ENCODE measurements around the gene PXDC1. TPM values are rescaled to one million over a fixed set of nuclear protein-coding genes. Genes with fewer than 3 reads are reported as not detected.

Gene PXDC1
- total RNA-seq, 3 donors from 2014 or later = 3.1 to 27.9 (median 9.2) TPM

DNA sequence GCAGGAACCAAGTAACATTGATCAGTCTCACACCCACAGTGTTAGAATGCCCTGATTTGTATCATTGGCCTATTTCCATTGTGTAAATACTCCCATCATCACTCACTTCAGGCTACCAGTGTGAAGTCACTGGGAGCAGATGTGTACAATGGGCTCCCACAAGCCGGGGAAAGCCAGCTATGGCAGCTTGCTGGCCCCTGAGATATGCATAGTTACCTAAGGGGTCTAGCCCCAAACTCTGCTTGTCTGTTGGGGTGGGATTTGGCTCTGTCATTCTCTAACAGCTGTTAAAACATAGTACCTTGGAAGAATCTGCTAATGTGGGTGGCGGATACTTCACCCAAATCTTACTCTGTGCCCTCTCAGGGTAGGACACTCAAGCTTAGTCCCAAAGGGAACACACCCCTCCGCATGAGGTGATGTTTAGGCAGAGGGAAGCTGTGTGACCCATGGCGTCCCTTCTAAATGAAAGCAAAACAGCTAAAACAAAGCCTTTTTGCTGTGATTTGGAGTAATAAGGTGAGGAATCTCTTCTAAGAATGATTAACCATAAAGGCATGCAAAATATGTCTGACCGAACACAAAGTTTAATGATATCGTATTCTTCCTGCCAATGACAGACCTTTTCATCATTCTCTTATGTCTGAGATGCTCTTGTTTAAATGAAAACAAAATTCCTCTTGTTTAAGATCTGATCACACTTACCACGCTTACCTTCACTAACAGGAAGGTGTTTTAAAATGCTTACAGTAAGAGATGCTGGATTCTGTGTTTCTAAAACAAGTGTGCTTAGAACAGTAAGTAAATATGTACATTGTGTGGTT, 45.9 kb upstream of the PXDC1 start:
- intact Hi-C loops (cut with DNase I, micrococcal nuclease) = no loop called here
- Histone ChIP-seq H3K4me1 (ENCODE audit: low read depth) (no peaks in the 10 kb centered on the region), H3K4me3 (no peak overlapping the region), H3K36me3 (ENCODE audit: low read depth) (no peaks in the 10 kb centered on the region), H3K9me3 (no peaks in the 10 kb centered on the region)
- ATAC-seq = no peak
- no peak for DNase-seq
- TF ChIP-seq, protein P1, sequence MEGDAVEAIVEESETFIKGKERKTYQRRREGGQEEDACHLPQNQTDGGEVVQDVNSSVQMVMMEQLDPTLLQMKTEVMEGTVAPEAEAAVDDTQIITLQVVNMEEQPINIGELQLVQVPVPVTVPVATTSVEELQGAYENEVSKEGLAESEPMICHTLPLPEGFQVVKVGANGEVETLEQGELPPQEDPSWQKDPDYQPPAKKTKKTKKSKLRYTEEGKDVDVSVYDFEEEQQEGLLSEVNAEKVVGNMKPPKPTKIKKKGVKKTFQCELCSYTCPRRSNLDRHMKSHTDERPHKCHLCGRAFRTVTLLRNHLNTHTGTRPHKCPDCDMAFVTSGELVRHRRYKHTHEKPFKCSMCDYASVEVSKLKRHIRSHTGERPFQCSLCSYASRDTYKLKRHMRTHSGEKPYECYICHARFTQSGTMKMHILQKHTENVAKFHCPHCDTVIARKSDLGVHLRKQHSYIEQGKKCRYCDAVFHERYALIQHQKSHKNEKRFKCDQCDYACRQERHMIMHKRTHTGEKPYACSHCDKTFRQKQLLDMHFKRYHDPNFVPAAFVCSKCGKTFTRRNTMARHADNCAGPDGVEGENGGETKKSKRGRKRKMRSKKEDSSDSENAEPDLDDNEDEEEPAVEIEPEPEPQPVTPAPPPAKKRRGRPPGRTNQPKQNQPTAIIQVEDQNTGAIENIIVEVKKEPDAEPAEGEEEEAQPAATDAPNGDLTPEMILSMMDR (IDR thresholded peaks at IDR 0.05) = no peak

DNA sequence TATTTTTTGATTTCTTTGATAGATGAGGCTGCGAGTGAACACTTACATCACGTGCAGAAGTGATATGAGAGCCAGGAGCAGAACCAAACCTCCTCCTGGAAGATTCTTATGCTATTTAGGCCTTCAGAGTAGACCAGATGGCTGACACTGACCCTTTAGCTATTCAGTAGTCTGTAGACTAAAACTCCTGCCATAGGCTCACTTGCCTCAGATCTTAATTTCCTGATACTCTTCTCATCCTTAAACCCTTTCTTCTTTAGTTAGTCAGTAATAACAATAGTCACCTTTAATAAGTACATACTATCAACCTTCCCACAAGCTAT, 45.2 kb upstream of the PXDC1 start:
- DNase-seq (no peak), ATAC-seq (no peak)
- intact Hi-C loops (cut with DNase I, micrococcal nuclease) = no loop called here

DNA sequence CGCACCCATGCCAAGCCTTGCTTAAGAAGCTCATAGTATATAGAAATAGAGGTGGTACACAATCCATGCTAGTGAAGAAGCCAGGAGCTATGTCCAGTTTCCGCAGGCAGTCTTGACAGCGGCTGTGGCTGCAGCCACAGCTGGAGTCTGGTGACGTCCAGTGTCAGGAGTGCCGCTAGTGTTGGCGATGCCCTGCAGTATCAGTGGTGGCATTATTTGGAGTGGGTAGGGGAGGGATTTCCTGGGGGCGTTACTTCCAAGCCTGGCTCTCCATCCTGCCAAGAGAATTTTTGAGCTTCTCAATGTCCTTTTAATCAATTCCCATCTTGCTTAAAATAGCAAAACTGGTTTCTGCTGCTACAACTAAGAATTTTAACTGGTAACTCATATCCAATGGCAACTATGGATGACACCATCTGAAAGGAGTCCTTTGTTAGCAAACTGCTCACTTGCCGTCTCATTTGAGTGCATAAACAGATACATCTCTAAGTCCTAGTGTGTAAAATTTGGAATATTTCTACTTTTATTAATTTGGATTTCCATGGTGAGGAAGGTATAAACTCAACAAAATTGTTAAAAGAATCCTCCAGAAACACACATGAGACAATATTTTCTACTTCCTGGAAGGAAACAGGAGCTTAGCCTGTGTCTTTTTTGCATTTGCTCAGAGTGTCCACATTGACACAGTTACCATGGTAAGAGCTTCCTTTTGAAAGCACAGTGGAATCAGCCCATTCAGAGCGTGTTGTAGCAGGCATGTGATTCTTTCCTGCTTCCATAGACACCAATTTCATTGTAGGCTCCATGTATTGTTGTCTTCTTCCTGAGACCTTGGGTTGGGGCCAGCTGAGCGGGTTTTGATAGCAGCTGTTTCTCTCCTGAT, 44.6 kb upstream of the PXDC1 start:
- Histone ChIP-seq H3K4me3 (no peak overlapping the region), H3K36me3 (ENCODE audit: low read depth) (no peaks in the 10 kb centered on the region), H3K4me1 (ENCODE audit: low read depth) (no peaks in the 10 kb centered on the region), H3K9me3 (no peaks in the 10 kb centered on the region)
- intact Hi-C loops (cut with DNase I, micrococcal nuclease) = no loop called here
- ATAC-seq = no peak
- TF ChIP-seq, protein P1 (IDR thresholded peaks at IDR 0.05) = no peak
- no peak for DNase-seq

More for the DNA sequence above, 45.2 kb upstream of the PXDC1 start:
- no peaks in the 10 kb centered on the region for H3K4me1 ChIP-seq (ENCODE audit: low read depth)
- H3K36me3 ChIP-seq (ENCODE audit: low read depth) = no peaks in the 10 kb centered on the region
- no peak overlapping the region for H3K4me3 ChIP-seq
- H3K9me3 ChIP-seq = no peaks in the 10 kb centered on the region
- TF ChIP-seq, protein P1 (IDR thresholded peaks at IDR 0.05) = no peak

DNA sequence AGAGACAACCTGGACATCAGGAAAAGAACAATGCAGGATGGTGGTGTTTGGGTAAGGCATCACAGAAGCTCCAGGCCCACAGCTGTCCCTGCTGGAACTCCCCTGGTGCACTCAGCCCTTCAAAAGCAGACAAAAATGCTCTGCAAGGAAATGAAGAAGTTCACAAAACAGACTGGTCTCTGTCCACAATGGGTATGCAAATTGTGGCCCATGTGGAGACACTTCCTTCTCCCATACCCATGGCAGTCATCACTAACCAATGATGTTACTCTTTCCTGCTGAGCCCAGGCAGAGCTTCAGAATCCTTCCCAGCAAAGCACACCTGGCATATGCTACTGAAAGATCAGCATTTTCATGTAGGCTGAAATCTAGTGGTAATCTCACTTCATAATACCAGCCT, 42.6 kb upstream of the PXDC1 start:
- intact Hi-C loops (cut with DNase I, micrococcal nuclease) = no loop called here

DNA sequence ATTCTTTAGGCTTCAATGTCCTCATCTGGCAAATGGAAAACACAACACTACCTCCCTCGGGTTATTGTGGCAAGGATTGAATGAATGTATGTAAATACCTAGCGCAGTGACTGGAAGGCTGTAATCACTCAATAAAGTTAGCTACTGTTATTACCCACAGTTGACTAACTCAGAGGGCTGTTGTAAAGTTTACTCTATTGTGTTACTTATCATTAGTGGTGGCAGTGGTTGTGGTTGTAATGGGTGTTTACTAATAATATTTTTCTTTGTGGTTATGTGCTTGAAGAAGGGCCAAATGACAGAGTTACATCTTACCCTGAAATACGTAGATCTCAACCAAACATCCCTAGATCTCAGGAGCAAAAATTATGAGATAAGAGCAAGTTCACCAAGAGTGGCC, 42.0 kb upstream of the PXDC1 start:
- Histone ChIP-seq H3K9me3 (no peaks in the 10 kb centered on the region), H3K4me1 (ENCODE audit: low read depth) (no peaks in the 10 kb centered on the region), H3K36me3 (ENCODE audit: low read depth) (no peaks in the 10 kb centered on the region), H3K4me3 (no peak overlapping the region)
- ATAC-seq (no peak), DNase-seq (no peak)
- intact Hi-C loops (cut with DNase I, micrococcal nuclease) = no loop called here
- TF ChIP-seq, protein P1 (IDR thresholded peaks at IDR 0.05) = no peak

More for the DNA sequence above, 42.6 kb upstream of the PXDC1 start:
- ATAC-seq = no peak
- Histone ChIP-seq H3K4me1 (ENCODE audit: low read depth) (no peaks in the 10 kb centered on the region), H3K9me3 (no peaks in the 10 kb centered on the region), H3K36me3 (ENCODE audit: low read depth) (no peaks in the 10 kb centered on the region), H3K4me3 (no peak overlapping the region)
- TF ChIP-seq, protein P1 (IDR thresholded peaks at IDR 0.05) = no peak
- DNase-seq = no peak

All from mucosa of descending colon (tissue), 3 donors.